Tibial artery (tissue), 4 donors: ENCODE measurements around the gene FAM171A2.
A peak's percentile ranks its signal among the peaks of the same experiment; 100 is the strongest.

Source experiments
- DNase-seq, 2 donors: peaks; one replicate each; pipeline ENCODE4 v3.0.0-alpha.2; 2019
- H3K27ac ChIP-seq, 2 donors: fragments of 200-600 bp; sonication (generic) in 1 of 2; 1 replicate in 1 of 2; 2 replicates in 1 of 2; pipeline ENCODE4 v1.5.1; 2018 to 2019; ENCODE audit warnings: mild to moderate bottlenecking in 1 of 2
- H3K27me3 ChIP-seq, 2 donors: fragments of 200-600 bp; sonication (generic) in 1 of 2; one replicate each; pipeline versions ENCODE4 v1.5.1 to v1.6.0; 2016 to 2019
- H3K36me3 ChIP-seq, 3 donors: fragments of 200-600 bp; sonication (generic) in 2 of 3; one replicate each; pipeline ENCODE4 v1.5.1; 2016 to 2019; ENCODE audit warnings: mild to moderate bottlenecking in 2 of 3
- H3K4me1 ChIP-seq, 4 donors: fragments of 200-600 bp; sonication (generic) in 2 of 4; 1 replicate in 3 of 4; 2 replicates in 1 of 4; pipeline ENCODE4 v1.5.1; 2016 to 2019
- H3K4me3 ChIP-seq, 2 donors: fragments of 200-600 bp; sonication (generic) in 1 of 2; 1 replicate in 1 of 2; 2 replicates in 1 of 2; pipeline ENCODE4 v1.5.1; 2018 to 2019; ENCODE audit warnings: mild to moderate bottlenecking in 2 of 2
- H3K9me3 ChIP-seq, 3 donors: fragments of 200-600 bp; sonication (generic) in 1 of 3; one replicate each; pipeline ENCODE4 v1.5.1; 2016 to 2019
- CTCF ChIP-seq, 2 experiments: fragments of 200-600 bp in 1 of 2; fragments of 450-650 bp in 1 of 2; IDR thresholded peaks; one replicate each; pipeline ENCODE4 v1.5.1; 2017 to 2019; ENCODE audit warnings: antibody characterized with exemption in 2 of 2, mild to moderate bottlenecking in 1 of 2, moderate library complexity in 1 of 2
- intact Hi-C: fragments of 100-400 bp; cut with DNase I; formaldehyde crosslinking; loops from one replicate; pipeline ENCODE4 v1.15.0; 2023; ENCODE audit warnings: low total_unique reads

FAM171A2 gene

GRCh38 chr17:44360826-44361225, 2.8 kb downstream of the FAM171A2 start:
- DNase-seq, result no peak
- intact Hi-C loops, result no loop called here
- H3K36me3 ChIP-seq, result no peaks in the 10 kb centered on the region
- no peak for TF ChIP-seq CTCF (IDR thresholded peaks at IDR 0.05)
- no peaks in the 10 kb centered on the region for H3K9me3 ChIP-seq
- no peak overlapping the region for H3K4me3 ChIP-seq
- no peak overlapping the region for H3K27ac ChIP-seq
- H3K27me3 ChIP-seq, result peaks cover 0 to 46% of the 10 kb centered on the region in 2 donors
- peaks cover 0 to 20% (median 16%) of the 10 kb centered on the region in 4 donors for H3K4me1 ChIP-seq

GRCh38 chr17:44360144-44360533, 3.5 kb downstream of the FAM171A2 start:
- TF ChIP-seq CTCF (IDR thresholded peaks at IDR 0.05), result no peak
- intact Hi-C loops, result no loop called here
- Histone ChIP-seq H3K27ac (no peak overlapping the region), H3K4me3 (no peak overlapping the region), H3K9me3 (no peaks in the 10 kb centered on the region), H3K36me3 (no peaks in the 10 kb centered on the region), H3K27me3 (peaks cover 0 to 40% of the 10 kb centered on the region in 2 donors), H3K4me1 (peaks cover 0 to 20% (median 16%) of the 10 kb centered on the region in 4 donors)
- DNase-seq, result no peak

GRCh38 chr17:44359458-44360143, 4.1 kb downstream of the FAM171A2 start:
- Histone ChIP-seq H3K4me3 (no peak overlapping the region), H3K9me3 (no peaks in the 10 kb centered on the region), H3K27ac (no peak overlapping the region), H3K36me3 (no peaks in the 10 kb centered on the region), H3K4me1 (peaks cover 0 to 20% (median 16%) of the 10 kb centered on the region in 4 donors), H3K27me3 (peaks cover 0 to 35% of the 10 kb centered on the region in 2 donors)
- intact Hi-C loops, result no loop called here
- TF ChIP-seq CTCF (IDR thresholded peaks at IDR 0.05), result no peak
- DNase-seq, result peak in 1 of 2 donors; percentile 57

GRCh38 chr17:44359006-44359405, 4.6 kb downstream of the FAM171A2 start:
- intact Hi-C loops, result no loop called here
- no peak overlapping the region for H3K27ac ChIP-seq
- no peaks in the 10 kb centered on the region for H3K9me3 ChIP-seq
- peaks cover 0 to 17% (median 14%) of the 10 kb centered on the region in 4 donors for H3K4me1 ChIP-seq
- DNase-seq, result no peak
- peaks cover 0 to 32% of the 10 kb centered on the region in 2 donors for H3K27me3 ChIP-seq
- H3K4me3 ChIP-seq, result no peak overlapping the region
- H3K36me3 ChIP-seq, result no peaks in the 10 kb centered on the region
- TF ChIP-seq CTCF (IDR thresholded peaks at IDR 0.05), result no peak

GRCh38 chr17:44358066-44358465, 5.6 kb downstream of the FAM171A2 start:
- H3K4me3 ChIP-seq, result no peak overlapping the region
- H3K27me3 ChIP-seq, result peaks cover 0 to 25% of the 10 kb centered on the region in 2 donors
- H3K36me3 ChIP-seq, result peaks cover 0 to 3% (median 2%) of the 10 kb centered on the region in 3 donors
- TF ChIP-seq CTCF (IDR thresholded peaks at IDR 0.05), result no peak
- H3K27ac ChIP-seq, result no peak overlapping the region
- peaks cover 0 to 12% (median 11%) of the 10 kb centered on the region in 4 donors for H3K4me1 ChIP-seq
- intact Hi-C loops, result no loop called here
- H3K9me3 ChIP-seq, result no peaks in the 10 kb centered on the region
- no peak for DNase-seq
